Right lobe of liver (tissue), 6 donors: ENCODE results near the gene APBA2. TPM values are rescaled to one million over a fixed set of nuclear protein-coding genes. Genes with fewer than 3 reads are reported as not detected.

ENCODE experiments used
- ATAC-seq, 4 donors: fragments of 200-7000 bp; cut with Tn5 transposase; one replicate each; pipeline ENCODE4 v1.9.1; 2020; ENCODE audit warnings: mild to moderate bottlenecking in 4 of 4, moderate library complexity in 4 of 4
- DNase-seq, 3 donors: peaks; one replicate each; pipeline ENCODE4 v3.0.0-alpha.2; 2020
- H3K27ac ChIP-seq, 3 donors: fragments of 200-600 bp; one replicate each; pipeline ENCODE4 v1.8.0; 2022
- H3K27me3 ChIP-seq, 2 donors: fragments of 200-600 bp; one replicate each; pipeline ENCODE4 v1.8.0; 2022
- H3K36me3 ChIP-seq, 4 donors: fragments of 200-600 bp; sonication (generic) in 1 of 4; one replicate each; pipeline versions ENCODE4 v1.5.1 to v1.8.0; 2017 to 2022; ENCODE audit warnings: control low read depth in 1 of 4
- H3K4me1 ChIP-seq, 4 donors: fragments of 200-600 bp; sonication (generic) in 1 of 4; one replicate each; pipeline versions ENCODE4 v1.5.1 to v1.8.0; 2017 to 2022; ENCODE audit warnings: control low read depth in 1 of 4
- H3K4me3 ChIP-seq, 3 donors: fragments of 200-600 bp; one replicate each; pipeline ENCODE4 v1.8.0; 2022
- H3K9me3 ChIP-seq, 4 donors: fragments of 200-600 bp; sonication (generic) in 1 of 4; one replicate each; pipeline versions ENCODE4 v1.5.1 to v1.8.0; 2017 to 2022; ENCODE audit warnings: control low read depth in 1 of 4
- POLR2A ChIP-seq: fragments of 450-650 bp; IDR thresholded peaks from one replicate; pipeline ENCODE4 v1.6.1; 2017; ENCODE audit warnings: antibody characterized with exemption, mild to moderate bottlenecking
- WGBS: methylation state at CpG from one replicate; pipeline ENCODE4 v1.1.6; 2018; ENCODE audit warnings: low coverage, low lambda C conversion rate; ENCODE audit not compliant: insufficient coverage; ENCODE audit errors: missing lambda C conversion rate; 5-methylcytosine and 5-hydroxymethylcytosine counted together
- intact Hi-C, 2 donors: fragments of 100-400 bp; cut with DNase I; formaldehyde crosslinking; loops; one replicate each; pipeline versions ENCODE4 v1.11.2 to v1.14.1; 2022
- total RNA-seq, 6 experiments: library from RNA; depleted of rRNA in 2 of 6; stranded (reverse); fragments of >200 nt in 2 of 6; fragmentation: NEBNext Ultra II Directional in 3 of 6; extraction: Animal tissue kit (Norgen Biotek cat#: 25700) in 3 of 6; gene quantifications; one replicate each; pipeline versions ENCODE4 v1.1.0 to v1.2.4, GENCODE V29; 2016 to 2023
- TF ChIP-seq, protein P1 (sequence below), 4 donors: fragments of 200-600 bp in 3 of 4; fragments of 450-650 bp in 1 of 4; IDR thresholded peaks; one replicate each; pipeline versions ENCODE4 v1.5.1 to v1.8.0; 2016 to 2022; ENCODE audit warnings: antibody characterized with exemption in 4 of 4, mild to moderate bottlenecking in 2 of 4
- donor health status: DM: no; HTN: yes; CAD: no.
- donor health status: DM: no; HTN: no; CAD: no.
- donor health status: DM: no; HTN: no; CAD: no.
- donor health status: DM: no; HTN: yes; CAD: no.
- donor health status: DM: no; HTN: yes; CAD: no.

Gene APBA2
- total RNA-seq, 6 experiments from 2014 or later: 0.51 to 0.75 (median 0.69) TPM

DNA sequence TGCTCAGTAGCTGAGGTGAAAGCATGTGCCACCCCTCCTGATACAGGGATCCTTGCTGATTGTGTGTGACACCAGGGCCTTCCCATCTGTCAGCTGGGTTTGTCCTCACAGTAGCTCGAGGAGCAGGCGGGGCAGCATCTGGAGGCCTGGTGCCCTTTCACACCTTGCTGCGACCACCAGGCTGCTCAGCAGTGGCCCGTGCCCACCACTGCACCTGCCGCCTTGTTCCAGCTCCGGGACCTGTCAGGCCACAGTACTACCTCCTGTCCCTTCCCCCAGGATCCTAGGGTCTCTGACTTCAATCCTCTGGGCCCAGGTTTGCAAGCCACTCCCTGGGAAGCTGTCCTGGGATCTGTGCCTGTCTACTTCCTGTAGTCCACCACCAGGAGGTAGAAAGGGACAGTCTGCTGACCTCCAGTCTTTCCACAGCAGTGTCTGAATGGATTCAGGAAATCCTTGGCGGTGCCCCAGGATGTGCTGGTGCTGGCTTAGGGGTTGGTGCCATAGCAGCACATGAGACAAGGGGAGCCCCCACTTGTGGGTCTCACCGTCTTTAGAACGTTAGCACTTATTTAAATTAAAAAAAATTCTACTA, 27.5 kb downstream of the APBA2 start:
- ATAC-seq (peak in 3 of 4 donors; percentile 14 to 42 (median 40)), DNase-seq (peak in 1 of 3 donors; percentile 30)
- intact Hi-C loops: no loop called here
- H3K36me3 ChIP-seq: no peaks in the 10 kb centered on the region
- H3K27me3 ChIP-seq: no peaks in the 10 kb centered on the region
- H3K9me3 ChIP-seq: no peaks in the 10 kb centered on the region
- no peak overlapping the region for H3K27ac ChIP-seq
- no peaks in the 10 kb centered on the region for H3K4me1 ChIP-seq
- WGBS: 46% methylated on average over 2 of the region's 9 CpGs
- no peak overlapping the region for H3K4me3 ChIP-seq
- TF ChIP-seq, protein P1, sequence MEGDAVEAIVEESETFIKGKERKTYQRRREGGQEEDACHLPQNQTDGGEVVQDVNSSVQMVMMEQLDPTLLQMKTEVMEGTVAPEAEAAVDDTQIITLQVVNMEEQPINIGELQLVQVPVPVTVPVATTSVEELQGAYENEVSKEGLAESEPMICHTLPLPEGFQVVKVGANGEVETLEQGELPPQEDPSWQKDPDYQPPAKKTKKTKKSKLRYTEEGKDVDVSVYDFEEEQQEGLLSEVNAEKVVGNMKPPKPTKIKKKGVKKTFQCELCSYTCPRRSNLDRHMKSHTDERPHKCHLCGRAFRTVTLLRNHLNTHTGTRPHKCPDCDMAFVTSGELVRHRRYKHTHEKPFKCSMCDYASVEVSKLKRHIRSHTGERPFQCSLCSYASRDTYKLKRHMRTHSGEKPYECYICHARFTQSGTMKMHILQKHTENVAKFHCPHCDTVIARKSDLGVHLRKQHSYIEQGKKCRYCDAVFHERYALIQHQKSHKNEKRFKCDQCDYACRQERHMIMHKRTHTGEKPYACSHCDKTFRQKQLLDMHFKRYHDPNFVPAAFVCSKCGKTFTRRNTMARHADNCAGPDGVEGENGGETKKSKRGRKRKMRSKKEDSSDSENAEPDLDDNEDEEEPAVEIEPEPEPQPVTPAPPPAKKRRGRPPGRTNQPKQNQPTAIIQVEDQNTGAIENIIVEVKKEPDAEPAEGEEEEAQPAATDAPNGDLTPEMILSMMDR (IDR thresholded peaks at IDR 0.05): no peak
- TF ChIP-seq POLR2A: no peak

- 68% methylated on average over 3 of the region's 3 CpGs for WGBS
- Histone ChIP-seq H3K4me3 (no peak overlapping the region), H3K4me1 (no peaks in the 10 kb centered on the region), H3K27me3 (no peaks in the 10 kb centered on the region), H3K9me3 (no peaks in the 10 kb centered on the region), H3K27ac (no peak overlapping the region), H3K36me3 (no peaks in the 10 kb centered on the region)
- no peak for ATAC-seq
- TF ChIP-seq POLR2A: no peak
- TF ChIP-seq, protein P1 (IDR thresholded peaks at IDR 0.05): no peak
- no peak for DNase-seq
- intact Hi-C loops: no loop called here
These were observed 28.3 kb downstream of the APBA2 start for GRCh38 chr15:28914046-28914445.

DNA sequence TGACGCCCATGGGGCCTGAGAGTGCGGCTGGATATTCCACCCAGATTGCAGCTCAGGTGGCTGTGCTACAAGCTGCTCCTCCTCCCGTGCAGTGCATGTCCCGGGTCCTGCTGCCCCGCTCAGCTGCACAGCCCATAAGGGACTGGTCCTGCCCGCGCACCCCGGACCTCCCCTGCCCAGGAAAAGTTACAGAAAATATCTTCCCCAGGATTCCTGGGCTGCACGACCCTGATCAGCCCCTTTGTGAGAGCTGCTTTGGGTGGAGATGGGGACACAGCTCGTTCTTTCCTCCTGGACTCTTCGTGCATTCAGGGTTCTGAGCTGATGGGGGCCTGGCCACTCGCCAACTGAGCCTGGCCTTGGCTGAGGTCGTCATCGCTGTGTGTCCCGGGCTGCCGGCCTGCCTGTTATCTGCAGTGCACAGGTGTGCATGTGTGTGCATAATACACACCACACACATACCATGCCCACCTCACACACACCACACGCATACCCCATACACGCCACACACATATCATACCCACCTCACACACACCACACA, 28.8 kb downstream of the APBA2 start:
- Histone ChIP-seq H3K36me3 (no peaks in the 10 kb centered on the region), H3K27me3 (no peaks in the 10 kb centered on the region), H3K4me3 (no peak overlapping the region), H3K27ac (no peak overlapping the region), H3K4me1 (no peaks in the 10 kb centered on the region), H3K9me3 (no peaks in the 10 kb centered on the region)
- DNase-seq (no peak), ATAC-seq (no peak)
- WGBS: 54% methylated on average over 3 of the region's 18 CpGs
- intact Hi-C loops: no loop called here
- TF ChIP-seq, protein P1 (IDR thresholded peaks at IDR 0.05): no peak
- TF ChIP-seq POLR2A: no peak

- WGBS: 92% methylated on average over 3 of the region's 3 CpGs
- Histone ChIP-seq H3K36me3 (no peaks in the 10 kb centered on the region), H3K9me3 (no peaks in the 10 kb centered on the region), H3K27ac (no peak overlapping the region), H3K27me3 (no peaks in the 10 kb centered on the region), H3K4me3 (no peak overlapping the region), H3K4me1 (no peaks in the 10 kb centered on the region)
- DNase-seq: no peak
- TF ChIP-seq, protein P1 (IDR thresholded peaks at IDR 0.05): no peak
- no peak for TF ChIP-seq POLR2A
- peak in 2 of 4 donors; percentile 16 to 46 for ATAC-seq
- intact Hi-C loops: no loop called here
These were observed 29.5 kb downstream of the APBA2 start for GRCh38 chr15:28915041-28915810.
